Epithelial cell of esophagus (primary cell): ENCODE results near the gene DGKQ.

Experiments
- DNase-seq: peaks from one replicate; pipeline ENCODE4 v3.0.0; 2010; ENCODE audit warnings: low read depth
- H3K4me3 ChIP-seq: 2 replicates; pipeline ENCODE4 v1.5.1; 2011; ENCODE audit warnings: mild to moderate bottlenecking, low read length, control low read depth
- TF ChIP-seq, protein P1 (sequence below): IDR thresholded peaks from 2 replicates; pipeline ENCODE4 v1.5.1; 2011; ENCODE audit warnings: low read depth, mild to moderate bottlenecking, low read length, control low read depth, inconsistent platforms; ENCODE audit not compliant: insufficient read depth; ENCODE audit errors: missing control alignments

DGKQ gene

GRCh38 chr4:960636-961350 lies 12.6 kb downstream of the DGKQ start:
- TF ChIP-seq, protein P1, sequence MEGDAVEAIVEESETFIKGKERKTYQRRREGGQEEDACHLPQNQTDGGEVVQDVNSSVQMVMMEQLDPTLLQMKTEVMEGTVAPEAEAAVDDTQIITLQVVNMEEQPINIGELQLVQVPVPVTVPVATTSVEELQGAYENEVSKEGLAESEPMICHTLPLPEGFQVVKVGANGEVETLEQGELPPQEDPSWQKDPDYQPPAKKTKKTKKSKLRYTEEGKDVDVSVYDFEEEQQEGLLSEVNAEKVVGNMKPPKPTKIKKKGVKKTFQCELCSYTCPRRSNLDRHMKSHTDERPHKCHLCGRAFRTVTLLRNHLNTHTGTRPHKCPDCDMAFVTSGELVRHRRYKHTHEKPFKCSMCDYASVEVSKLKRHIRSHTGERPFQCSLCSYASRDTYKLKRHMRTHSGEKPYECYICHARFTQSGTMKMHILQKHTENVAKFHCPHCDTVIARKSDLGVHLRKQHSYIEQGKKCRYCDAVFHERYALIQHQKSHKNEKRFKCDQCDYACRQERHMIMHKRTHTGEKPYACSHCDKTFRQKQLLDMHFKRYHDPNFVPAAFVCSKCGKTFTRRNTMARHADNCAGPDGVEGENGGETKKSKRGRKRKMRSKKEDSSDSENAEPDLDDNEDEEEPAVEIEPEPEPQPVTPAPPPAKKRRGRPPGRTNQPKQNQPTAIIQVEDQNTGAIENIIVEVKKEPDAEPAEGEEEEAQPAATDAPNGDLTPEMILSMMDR = no peak
- no peak for DNase-seq
- no peak overlapping the region for H3K4me3 ChIP-seq

GRCh38 chr4:960140-960635 lies 13.2 kb downstream of the DGKQ start:
- H3K4me3 ChIP-seq = no peak overlapping the region
- TF ChIP-seq, protein P1 = no peak

DNA sequence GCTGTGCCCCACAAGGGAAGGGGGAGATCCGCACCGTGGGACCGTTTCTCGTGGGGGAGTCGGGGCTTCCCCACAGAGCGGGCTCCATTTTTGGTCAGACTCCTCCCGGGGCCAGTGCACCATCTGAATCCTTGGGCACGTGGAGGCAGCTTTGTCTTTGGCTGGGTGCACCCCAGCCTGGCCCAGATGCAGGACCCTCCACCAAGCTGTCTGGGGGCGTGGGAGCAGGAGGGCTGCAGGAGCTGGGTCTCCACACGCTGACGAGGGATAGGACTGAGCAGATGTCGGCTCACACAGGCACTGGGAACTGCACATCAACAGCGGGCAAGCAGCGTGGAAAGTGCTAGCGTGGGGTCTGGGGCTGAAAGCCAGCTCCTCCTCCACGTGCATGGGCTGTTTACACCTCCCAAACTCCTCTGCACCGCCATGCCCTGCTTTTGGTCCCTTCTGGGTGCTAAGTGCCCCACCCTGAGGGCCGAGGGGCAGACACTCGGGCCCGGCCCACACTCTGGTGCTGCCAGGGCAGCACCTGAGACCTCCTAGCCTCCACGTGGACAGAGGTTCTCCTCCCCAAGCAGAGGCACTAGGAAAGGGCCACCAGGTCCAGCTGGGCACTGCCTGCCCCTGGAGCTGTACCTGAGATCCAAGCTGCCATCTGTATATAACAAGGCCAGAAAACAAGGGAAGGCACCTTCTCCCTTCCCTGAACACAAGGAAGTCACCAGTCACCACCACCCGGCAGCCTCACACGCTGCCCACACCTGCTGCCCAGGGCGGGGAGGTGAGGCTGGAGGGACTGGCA lies 13.8 kb downstream of the DGKQ start:
- DNase-seq = no peak
- TF ChIP-seq, protein P1 = no peak
- no peak overlapping the region for H3K4me3 ChIP-seq

More at GRCh38 chr4:960140-960635, 13.2 kb downstream of the DGKQ start:
- DNase-seq = no peak

GRCh38 chr4:958696-959337 lies 14.6 kb downstream of the DGKQ start:
- H3K4me3 ChIP-seq = no peak overlapping the region
- TF ChIP-seq, protein P1 = no peak
- DNase-seq = no peak

GRCh38 chr4:958314-958665 lies 15.1 kb downstream of the DGKQ start:
- TF ChIP-seq, protein P1 = no peak
- no peak overlapping the region for H3K4me3 ChIP-seq
- no peak for DNase-seq

DNA sequence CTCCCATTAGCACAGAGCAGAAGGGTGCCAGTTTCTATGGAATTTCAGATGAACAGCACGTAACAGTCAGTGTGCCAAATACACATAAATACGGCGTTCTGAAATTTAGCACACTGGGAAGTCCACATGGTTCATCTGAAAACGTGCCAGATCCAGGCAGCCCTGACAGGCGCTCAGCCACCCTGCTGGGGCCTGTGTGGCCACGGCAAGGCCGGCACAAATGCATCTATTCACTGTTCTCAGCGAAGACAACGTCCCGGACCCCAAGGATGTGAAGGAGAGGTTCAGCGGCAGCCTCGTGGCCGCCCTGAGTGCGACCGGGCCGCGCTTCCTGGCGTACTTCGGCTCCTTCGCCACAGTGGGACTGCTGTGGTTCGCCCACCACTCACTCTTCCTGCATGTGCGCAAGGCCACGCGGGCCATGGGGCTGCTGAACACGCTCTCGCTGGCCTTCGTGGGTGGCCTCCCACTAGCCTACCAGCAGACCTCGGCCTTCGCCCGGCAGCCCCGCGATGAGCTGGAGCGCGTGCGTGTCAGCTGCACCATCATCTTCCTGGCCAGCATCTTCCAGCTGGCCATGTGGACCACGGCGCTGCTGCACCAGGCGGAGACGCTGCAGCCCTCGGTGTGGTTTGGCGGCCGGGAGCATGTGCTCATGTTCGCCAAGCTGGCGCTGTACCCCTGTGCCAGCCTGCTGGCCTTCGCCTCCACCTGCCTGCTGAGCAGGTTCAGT lies 15.6 kb downstream of the DGKQ start:
- no peak for DNase-seq
- H3K4me3 ChIP-seq = no peak overlapping the region
- TF ChIP-seq, protein P1 = no peak
